Fibroblast of skin of left biceps (primary cell): ENCODE results near the gene ZNF575.
A peak's percentile ranks its signal among the peaks of the same experiment; 100 is the strongest.

ENCODE experiments used
- DNase-seq, 2 experiments: peaks; one replicate each; pipeline ENCODE4 v3.0.0-alpha.2; 2013; ENCODE audit warnings: low read depth in 2 of 2

Gene ZNF575

GRCh38 chr19:43532962-43533545, at the start of gene ZNF575:
Gene ZNF575 (plus strand): TSS chr19:43533188. CDS start chr19:43534423, 1,235 bp downstream.
- peak; percentile 91 to 92 for DNase-seq

GRCh38 chr19:43483281-43483680, 49.7 kb upstream of the ZNF575 start:
- DNase-seq, result no peak

- no peak for DNase-seq
Observed at GRCh38 chr19:43485951-43486350, 47.0 kb upstream of the ZNF575 start.

- no peak for DNase-seq
Observed at GRCh38 chr19:43486412-43486811, 46.6 kb upstream of the ZNF575 start.

GRCh38 chr19:43488179-43488578, 44.8 kb upstream of the ZNF575 start:
- DNase-seq, result no peak

GRCh38 chr19:43489310-43489709, 43.7 kb upstream of the ZNF575 start:
- DNase-seq, result no peak

GRCh38 chr19:43489979-43490599, 42.9 kb upstream of the ZNF575 start:
- no peak for DNase-seq

GRCh38 chr19:43490759-43491158, 42.2 kb upstream of the ZNF575 start:
- no peak for DNase-seq

- no peak for DNase-seq
Observed at GRCh38 chr19:43495082-43495481, 37.9 kb upstream of the ZNF575 start.

- DNase-seq, result no peak
Observed at GRCh38 chr19:43496960-43497359, 36.0 kb upstream of the ZNF575 start.

GRCh38 chr19:43498233-43498842, 34.6 kb upstream of the ZNF575 start:
- DNase-seq, result no peak

- no peak for DNase-seq
Observed at GRCh38 chr19:43499042-43499441, 33.9 kb upstream of the ZNF575 start.

- no peak for DNase-seq
Observed at GRCh38 chr19:43501661-43502418, 31.1 kb upstream of the ZNF575 start.

GRCh38 chr19:43502419-43502976, 30.5 kb upstream of the ZNF575 start:
- no peak for DNase-seq

- peak; percentile 55 to 63 for DNase-seq
Observed at GRCh38 chr19:43503501-43504425, 29.2 kb upstream of the ZNF575 start.

- DNase-seq, result no peak
Observed at GRCh38 chr19:43504426-43505185, 28.4 kb upstream of the ZNF575 start, which contains the start of gene PHLDB3. Gene PHLDB3 (minus strand): TSS chr19:43504746. CDS start chr19:43504118, 628 bp downstream.

GRCh38 chr19:43505186-43505456, 27.9 kb upstream of the ZNF575 start:
- DNase-seq, result no peak

- no peak for DNase-seq
Observed at GRCh38 chr19:43505941-43506340, 27.0 kb upstream of the ZNF575 start.

- no peak for DNase-seq
Observed at GRCh38 chr19:43506629-43507028, 26.4 kb upstream of the ZNF575 start.

GRCh38 chr19:43507880-43508279, 25.1 kb upstream of the ZNF575 start:
- no peak for DNase-seq

- DNase-seq, result no peak
Observed at GRCh38 chr19:43510713-43511112, 22.3 kb upstream of the ZNF575 start.
